Epithelial cell of prostate (primary cell): ENCODE measurements around the gene HAAO.
A peak's percentile ranks its signal among the peaks of the same experiment; 100 is the strongest.
"Not testable (repeated sequence)": the region's sequence is repeated elsewhere in the genome, so short reads cannot be mapped to it uniquely, and the experiment has no call there.

ENCODE experiments used
- DNase-seq: peaks from one replicate; pipeline ENCODE4 v3.0.0-alpha.2; 2011; ENCODE audit warnings: low read depth, low spot score
- H3K27ac ChIP-seq: fragments of 450-650 bp; 2 replicates; pipeline ENCODE4 v1.5.1; 2017; ENCODE audit warnings: mild to moderate bottlenecking

The HAAO gene

GRCh38 chr2:42754021-42754775 is 38.2 kb downstream of the HAAO start:
- no peak overlapping the region for H3K27ac ChIP-seq
- no peak for DNase-seq

GRCh38 chr2:42752816-42753813 is 39.3 kb downstream of the HAAO start:
- no peak for DNase-seq
- H3K27ac ChIP-seq, result no peak overlapping the region

GRCh38 chr2:42752314-42752713 is 40.1 kb downstream of the HAAO start:
- no peak for DNase-seq
- no peak overlapping the region for H3K27ac ChIP-seq

GRCh38 chr2:42748840-42749239 is 43.5 kb downstream of the HAAO start:
- H3K27ac ChIP-seq, result no peak overlapping the region
- DNase-seq, result no peak

GRCh38 chr2:42747422-42747821 is 45.0 kb downstream of the HAAO start:
- H3K27ac ChIP-seq, result no peak overlapping the region
- no peak for DNase-seq

GRCh38 chr2:42744545-42745082 is 47.8 kb downstream of the HAAO start:
- no peak for DNase-seq
- no peak overlapping the region for H3K27ac ChIP-seq

- no peak for DNase-seq
These were observed 48.8 kb downstream of the HAAO start for GRCh38 chr2:42743659-42743990.

GRCh38 chr2:42742740-42743658 is 49.4 kb downstream of the HAAO start:
- no peak for DNase-seq
- no peak overlapping the region for H3K27ac ChIP-seq

More at GRCh38 chr2:42743659-42743990, 48.8 kb downstream of the HAAO start:
- H3K27ac ChIP-seq, result no peak overlapping the region

GRCh38 chr2:42741140-42741539 is 51.2 kb downstream of the HAAO start:
- no peak for DNase-seq
- H3K27ac ChIP-seq, result no peak overlapping the region

GRCh38 chr2:42736598-42737322 is 55.6 kb downstream of the HAAO start:
- DNase-seq, result no peak
- no peak overlapping the region for H3K27ac ChIP-seq

GRCh38 chr2:42733852-42734251 is 58.5 kb downstream of the HAAO start:
- DNase-seq, result no peak
- H3K27ac ChIP-seq, result no peak overlapping the region

- DNase-seq, H3K27ac ChIP-seq: not testable (repeated sequence)
These were observed 61.1 kb downstream of the HAAO start for GRCh38 chr2:42731316-42731715.

GRCh38 chr2:42726680-42727079 is 65.7 kb downstream of the HAAO start:
- no peak for DNase-seq
- H3K27ac ChIP-seq, result no peak overlapping the region

GRCh38 chr2:42725657-42726056 is 66.7 kb downstream of the HAAO start:
- DNase-seq, result no peak
- no peak overlapping the region for H3K27ac ChIP-seq

- H3K27ac ChIP-seq, result no peak overlapping the region
- no peak for DNase-seq
These were observed 67.5 kb downstream of the HAAO start for GRCh38 chr2:42724886-42725285.

- DNase-seq, result no peak
- no peak overlapping the region for H3K27ac ChIP-seq
These were observed 68.9 kb downstream of the HAAO start for GRCh38 chr2:42723465-42723864.

- peak; percentile 68 for DNase-seq
- no peak overlapping the region for H3K27ac ChIP-seq
These were observed 69.8 kb downstream of the HAAO start for GRCh38 chr2:42722320-42723190.

- DNase-seq, result no peak
- no peak overlapping the region for H3K27ac ChIP-seq
These were observed 70.5 kb downstream of the HAAO start for GRCh38 chr2:42721898-42722297.
